Hematopoietic multipotent progenitor cell treated with erythropoietin and hydrocortisone succinate and interleukin-3 and kit ligand, for 4 days (in vitro differentiated cells): ENCODE measurements around the gene STMND1.

Experiments
- DNase-seq: peaks from one replicate; pipeline ENCODE4 v3.0.0-alpha.2; 2015

The STMND1 gene

GRCh38 chr6:17167327-17167979 lies 65.6 kb downstream of the STMND1 start:
- DNase-seq = peak; percentile 20

- no peak for DNase-seq
These were observed 67.4 kb downstream of the STMND1 start for GRCh38 chr6:17169291-17169690.

- no peak for DNase-seq
These were observed 67.9 kb downstream of the STMND1 start for GRCh38 chr6:17169711-17170110.

GRCh38 chr6:17172836-17173470 lies 71.1 kb downstream of the STMND1 start:
- DNase-seq = no peak

- DNase-seq = no peak
These were observed 76.5 kb downstream of the STMND1 start for GRCh38 chr6:17178326-17178725.

- peak; percentile 61 for DNase-seq
These were observed 77.1 kb downstream of the STMND1 start for GRCh38 chr6:17178754-17179529.

- DNase-seq = no peak
These were observed 77.8 kb downstream of the STMND1 start for GRCh38 chr6:17179530-17180073.
